ENCODE data around the gene ZNF786. TPM values are rescaled to one million over a fixed set of nuclear protein-coding genes. Genes with fewer than 3 reads are reported as not detected.

Gene ZNF786
- total and polyA plus RNA-seq, 10 of the 15 experiments (the other 5 are each of a cell fraction or from before 2014, with no cell fraction given) = 0.47 to 7.0 (median 4.2) TPM

GRCh38 chr7:149087376-149087775 is 3.1 kb downstream of the ZNF786 start:
- no peaks in the 10 kb centered on the region; the same call in 1 of the 2 replicates for H3K4me1 ChIP-seq (ENCODE audit: control insufficient read depth, insufficient read depth, low read length)
- ATAC-seq = no peak
- no peaks in the 10 kb centered on the region for H3K27me3 ChIP-seq (replicated peaks in 1 of 2; ENCODE audit: control insufficient read depth in 2 of 2, insufficient read depth in 2 of 2, low read length in 1 of 2)
- H3K4me2 ChIP-seq (ENCODE audit: control insufficient read depth, insufficient read depth) = no peak overlapping the region
- intact Hi-C loops (cut with micrococcal nuclease; ENCODE audit: unreplicated experiment) = no loop called here
- ChIA-PET SMC1A (ENCODE audit: uncharacterized antibody, unreplicated experiment) (interaction anchor here (0.6 to 1.1 kb wide), 3 partner anchors 64 to 213 kb away, joined by 3 to 5 read pairs (median 3); partner anchors contain the start of gene ZNF282), RAD21 (ENCODE audit: unreplicated experiment) (interaction anchor here (1.0 kb wide), 1 partner anchor 21 kb away, joined by 4 read pairs; no protein-coding TSS in a partner anchor), CTCF (interaction anchor here (0.6 kb wide), 1 partner anchor 38 kb away, joined by 4 read pairs; no protein-coding TSS in a partner anchor), POLR2A (interaction anchor here (1.3 kb wide), 1 partner anchor 39 kb away, joined by 3 read pairs; the partner anchor contains the start of gene ZNF425)
- no peak overlapping the region for H2AFZ ChIP-seq (ENCODE audit: control insufficient read depth, low read depth, low read length)
- no peak overlapping the region for H3K27ac ChIP-seq (ENCODE audit: control insufficient read depth, insufficient read depth)
- peaks cover 6% of the 10 kb centered on the region for H3K79me2 ChIP-seq (ENCODE audit: control insufficient read depth, insufficient read depth, low read length)
- DNase-seq (ENCODE audit: low read depth, low spot score) = no peak
- no TSS peak for BruUV-seq (replicated peaks)
- no peaks in the 10 kb centered on the region for H4K20me1 ChIP-seq (ENCODE audit: control insufficient read depth, insufficient read depth)
- no peak for FAIRE-seq
- no peaks in the 10 kb centered on the region; a peak in 1 of 4 replicates for H3K36me3 ChIP-seq (ENCODE audit: control insufficient read depth in 2 of 2, insufficient read depth in 2 of 2, low read length in 1 of 2)
- WGBS (ENCODE audit: insufficient coverage, insufficient replicate concordance, low lambda C conversion rate, missing lambda C conversion rate) = 98% methylated on average over 6 of the region's 6 CpGs
- H3K4me3 ChIP-seq = no peak overlapping the region
- in situ Hi-C loops (cut with MboI) = no loop called here
- H3K9me3 ChIP-seq (replicated peaks; ENCODE audit: control insufficient read depth, insufficient read depth, low read length) = peaks cover 4% of the 10 kb centered on the region; the same call in 2 of the 3 replicates
- no peak overlapping the region for H3K9ac ChIP-seq (ENCODE audit: control insufficient read depth, insufficient read depth, low read length)
- TF ChIP-seq MXI1 (IDR thresholded peaks at IDR 0.05; ENCODE audit: low read depth, low read length) = no peak
- TF ChIP-seq NR2C1 (IDR thresholded peaks at IDR 0.05) = no peak
- no peak for TF ChIP-seq ZZZ3 (IDR thresholded peaks at IDR 0.05; ENCODE audit: control insufficient read depth, insufficient read length, low read depth)
- TF ChIP-seq SREBF1 (IDR thresholded peaks at IDR 0.05; ENCODE audit: low read length) = no peak
- TF ChIP-seq BRCA1 (IDR thresholded peaks at IDR 0.05; ENCODE audit: low read depth, low read length) = no peak
- TF ChIP-seq FOXK2 (IDR thresholded peaks at IDR 0.05) = no peak
- no peak for TF ChIP-seq WRNIP1 (IDR thresholded peaks at IDR 0.05; ENCODE audit: borderline replicate concordance, low read depth, low read length)
- no peak for TF ChIP-seq IRF4 (IDR thresholded peaks at IDR 0.05; ENCODE audit: low read depth, low read length)
- TF ChIP-seq NR2C2 (IDR thresholded peaks at IDR 0.05; ENCODE audit: borderline replicate concordance, control insufficient read depth, insufficient read length, low read depth) = no peak
- TF ChIP-seq CEBPB (IDR thresholded peaks at IDR 0.05; ENCODE audit: borderline replicate concordance in 1 of 2, low read depth in 2 of 2, low read length in 2 of 2) = no peak
- TF ChIP-seq SMARCA5 (IDR thresholded peaks at IDR 0.05) = no peak
- no peak for TF ChIP-seq E4F1 (IDR thresholded peaks at IDR 0.05; ENCODE audit: borderline replicate concordance, partially characterized antibody)
- no peak for TF ChIP-seq TCF12 (IDR thresholded peaks at IDR 0.05; ENCODE audit: low read depth, low read length)
- no peak for TF ChIP-seq ZBTB40 (IDR thresholded peaks at IDR 0.05; ENCODE audit: borderline replicate concordance)
- no peak for TF ChIP-seq STAT1 (conservative IDR thresholded peaks at IDR 0.05)
- no peak for TF ChIP-seq ZBTB4 (CRISPR knock-in tag; IDR thresholded peaks at IDR 0.05)
